B cell (primary cell): ENCODE results near the gene SCYGR1. TPM values are rescaled to one million over a fixed set of nuclear protein-coding genes. Genes with fewer than 3 reads are reported as not detected.

ENCODE experiments used
- ATAC-seq: fragments of 200-7000 bp; cut with Tn5 transposase; one replicate; pipeline ENCODE4 v1.10.0; 2021; ENCODE audit warnings: low read depth, mild to moderate bottlenecking, moderate number of reproducible peaks, moderate library complexity
- CTCF ChIA-PET: fragments of 350-600 bp; sonication (Branson Sonifier 250); formaldehyde crosslinking; loops from one replicate; lab custom pipeline; 2021; ENCODE audit warnings: antibody characterized with exemption, inconsistent platforms; lab: Charles Lee
- POLR2A ChIA-PET: fragments of 350-600 bp; sonication (Branson Sonifier 250); formaldehyde crosslinking; loops from one replicate; lab custom pipeline; 2021; ENCODE audit warnings: antibody characterized with exemption; lab: Charles Lee
- DNase-seq: peaks from one replicate; pipeline ENCODE4 v3.0.0; 2013
- H2AFZ ChIP-seq: 2 replicates; pipeline ENCODE4 v1.6.1; 2012; ENCODE audit warnings: mild to moderate bottlenecking, low read depth, low read length; ENCODE audit not compliant: insufficient read depth, poor library complexity, severe bottlenecking
- H3K27ac ChIP-seq, 2 donors: 1 replicate in 1 of 2; 2 replicates in 1 of 2; pipeline ENCODE4 v1.5.1; 2012 to 2013; ENCODE audit warnings: low read length in 2 of 2, mild to moderate bottlenecking in 2 of 2, moderate library complexity in 1 of 2
- H3K27me3 ChIP-seq, 4 experiments: fragments of 200-600 bp in 1 of 4; sonication (generic) in 1 of 4; replicated peaks in 1 of 4; 1 replicate in 2 of 4; 2 replicates in 2 of 4; pipeline versions ENCODE4 v1.6.1 to v1.7.0; 2013 to 2016; ENCODE audit warnings: low read length in 3 of 4, mild to moderate bottlenecking in 2 of 4, mixed read lengths in 1 of 4, moderate library complexity in 1 of 4; ENCODE audit not compliant: insufficient read depth in 4 of 4, control insufficient read depth in 3 of 4; ENCODE audit errors: control extremely low read depth in 1 of 4
- H3K36me3 ChIP-seq, 2 experiments: replicated peaks in 1 of 2; 1 replicate in 1 of 2; 2 replicates in 1 of 2; pipeline versions ENCODE4 v1.6.1 to v1.7.1; 2013; ENCODE audit warnings: low read length in 1 of 2; ENCODE audit not compliant: insufficient read depth in 2 of 2, control insufficient read depth in 1 of 2; ENCODE audit errors: control extremely low read depth in 1 of 2, extremely low read depth in 1 of 2
- H3K4me1 ChIP-seq, 2 donors: fragments of 200-600 bp in 1 of 2; sonication (generic) in 1 of 2; 1 replicate in 1 of 2; 2 replicates in 1 of 2; pipeline versions ENCODE4 v1.5.1 to v1.6.1; 2013 to 2017; ENCODE audit warnings: low read length in 2 of 2; ENCODE audit not compliant: control insufficient read depth in 2 of 2, insufficient read depth in 2 of 2
- H3K4me2 ChIP-seq: replicated peaks from 2 replicates; pipeline ENCODE3; 2012; ENCODE audit warnings: mild to moderate bottlenecking, low read depth, low read length; ENCODE audit not compliant: poor library complexity, severe bottlenecking
- H3K4me3 ChIP-seq, 5 experiments: fragments of 200-600 bp in 1 of 5; sonication (generic) in 1 of 5; 1 replicate in 3 of 5; 2 replicates in 2 of 5; pipeline versions ENCODE4 v1.5.1 to v1.7.0; 2011 to 2016; ENCODE audit warnings: low read length in 4 of 5, mild to moderate bottlenecking in 4 of 5, low read depth in 2 of 5, control low read depth in 1 of 5, moderate library complexity in 1 of 5; ENCODE audit not compliant: insufficient read depth in 1 of 5; ENCODE audit errors: control extremely low read depth in 1 of 5, extremely low read depth in 1 of 5
- H3K79me2 ChIP-seq: fragments of 200-600 bp; sonication (generic); one replicate; pipeline ENCODE4 v1.6.0; 2016; ENCODE audit warnings: low read length; ENCODE audit not compliant: control insufficient read depth, insufficient read depth
- H3K9ac ChIP-seq: fragments of 200-600 bp; sonication (generic); 2 replicates; pipeline ENCODE4 v1.6.1; 2017; ENCODE audit warnings: mild to moderate bottlenecking, low read length, moderate library complexity
- H3K9me3 ChIP-seq, 3 donors: one replicate each; pipeline versions ENCODE4 v1.6.1 to v1.7.1; 2013; ENCODE audit warnings: low read length in 2 of 3; ENCODE audit not compliant: control insufficient read depth in 2 of 3, insufficient read depth in 1 of 3; ENCODE audit errors: control extremely low read depth in 1 of 3
- H4K20me1 ChIP-seq: 2 replicates; pipeline ENCODE4 v1.6.0; 2012; ENCODE audit warnings: mild to moderate bottlenecking, low read length; ENCODE audit not compliant: insufficient read depth, control insufficient read depth, poor library complexity, severe bottlenecking
- H3K27ac Mint-ChIP-seq: one replicate; pipeline ENCODE4 v1.8.0; 2021; ENCODE audit warnings: mixed read lengths
- H3K27me3 Mint-ChIP-seq: one replicate; pipeline ENCODE4 v1.8.0; 2021; ENCODE audit warnings: mixed read lengths
- H3K4me1 Mint-ChIP-seq: one replicate; pipeline ENCODE4 v1.8.0; 2021; ENCODE audit warnings: mixed read lengths
- H3K4me3 Mint-ChIP-seq: one replicate; pipeline ENCODE4 v1.8.0; 2021; ENCODE audit warnings: mixed read lengths
- H3K9me3 Mint-ChIP-seq: one replicate; pipeline ENCODE4 v1.8.0; 2022; ENCODE audit warnings: mixed read lengths; ENCODE audit not compliant: insufficient read depth
- EZH2 ChIP-seq: IDR thresholded peaks from 2 replicates; pipeline ENCODE4 v1.6.1; 2012; ENCODE audit warnings: borderline replicate concordance, low read depth, mild to moderate bottlenecking, moderate library complexity, low read length; ENCODE audit not compliant: insufficient read depth, poor library complexity, severe bottlenecking
- WGBS: methylation state at CpG from one replicate; pipeline ENCODE4 v1.1.5; 2013; ENCODE audit warnings: missing lambda C conversion rate; ENCODE audit not compliant: insufficient coverage; 5-methylcytosine and 5-hydroxymethylcytosine counted together
- intact Hi-C: fragments of 100-400 bp; cut with micrococcal nuclease; formaldehyde crosslinking; loops from one replicate; pipeline ENCODE4 v1.10.0; 2022
- polyA plus RNA-seq: library from polyadenylated mRNA; depleted of rRNA; stranded (reverse); fragments of >200 nt; gene quantifications from 2 replicates; pipeline ENCODE4 v1.2.3, GENCODE V29; 2012
- total RNA-seq, 2 donors: library from RNA; stranded (reverse); fragments of 120-200 nt in 1 of 2; gene quantifications; 1 replicate in 1 of 2; 2 replicates in 1 of 2; pipeline versions ENCODE4 v1.2.3 to v1.2.4, GENCODE V29; 2013 to 2022
- TF ChIP-seq, protein P1 (sequence below): fragments of 200-600 bp; IDR thresholded peaks from one replicate; pipeline ENCODE4 v1.8.0; 2022; ENCODE audit warnings: antibody characterized with exemption, mild to moderate bottlenecking

SCYGR1 gene
- total and polyA plus RNA-seq, 2 donors (not counting 1 experiment from before 2014, with no cell fraction given), result not detected

DNA sequence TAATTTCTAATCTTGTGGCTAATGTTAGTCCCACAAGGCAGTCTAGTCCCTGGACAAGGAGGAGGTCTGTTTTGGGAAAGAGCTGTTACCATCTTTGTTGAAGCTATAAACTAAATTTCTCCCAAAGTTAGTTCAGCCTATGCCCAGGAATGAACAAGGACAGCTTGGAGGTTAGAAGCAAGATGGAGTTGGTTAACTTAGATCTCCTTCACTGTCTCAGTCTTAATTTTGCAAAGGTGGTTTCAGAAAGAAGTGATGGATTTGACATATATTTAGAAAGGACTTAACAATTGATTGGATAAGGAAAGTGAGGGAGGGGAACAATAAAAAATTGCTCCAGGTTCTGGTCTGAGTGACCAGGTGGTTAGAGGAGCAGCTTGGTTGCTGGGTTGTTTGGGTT, 14.6 kb upstream of the SCYGR1 start:
- Histone ChIP-seq H3K4me3 (no peak overlapping the region), H2AFZ (no peak overlapping the region), H3K4me2 (no peak overlapping the region), H3K27me3 (no peaks in the 10 kb centered on the region), H3K9ac (no peak overlapping the region), H3K27ac (no peak overlapping the region), H3K36me3 (no peaks in the 10 kb centered on the region), H3K4me1 (peaks cover 17 to 27% of the 10 kb centered on the region in 2 donors), H3K9me3 (no peaks in the 10 kb centered on the region), H3K79me2 (no peaks in the 10 kb centered on the region), H4K20me1 (no peaks in the 10 kb centered on the region)
- Mint-ChIP-seq H3K27me3 (no peaks in the 10 kb centered on the region), H3K27ac (no peak overlapping the region), H3K9me3 (no peaks in the 10 kb centered on the region), H3K4me3 (no peak overlapping the region), H3K4me1 (peaks cover 37% of the 10 kb centered on the region)
- intact Hi-C loops, result no loop called here
- no peak for TF ChIP-seq EZH2
- TF ChIP-seq, protein P1, sequence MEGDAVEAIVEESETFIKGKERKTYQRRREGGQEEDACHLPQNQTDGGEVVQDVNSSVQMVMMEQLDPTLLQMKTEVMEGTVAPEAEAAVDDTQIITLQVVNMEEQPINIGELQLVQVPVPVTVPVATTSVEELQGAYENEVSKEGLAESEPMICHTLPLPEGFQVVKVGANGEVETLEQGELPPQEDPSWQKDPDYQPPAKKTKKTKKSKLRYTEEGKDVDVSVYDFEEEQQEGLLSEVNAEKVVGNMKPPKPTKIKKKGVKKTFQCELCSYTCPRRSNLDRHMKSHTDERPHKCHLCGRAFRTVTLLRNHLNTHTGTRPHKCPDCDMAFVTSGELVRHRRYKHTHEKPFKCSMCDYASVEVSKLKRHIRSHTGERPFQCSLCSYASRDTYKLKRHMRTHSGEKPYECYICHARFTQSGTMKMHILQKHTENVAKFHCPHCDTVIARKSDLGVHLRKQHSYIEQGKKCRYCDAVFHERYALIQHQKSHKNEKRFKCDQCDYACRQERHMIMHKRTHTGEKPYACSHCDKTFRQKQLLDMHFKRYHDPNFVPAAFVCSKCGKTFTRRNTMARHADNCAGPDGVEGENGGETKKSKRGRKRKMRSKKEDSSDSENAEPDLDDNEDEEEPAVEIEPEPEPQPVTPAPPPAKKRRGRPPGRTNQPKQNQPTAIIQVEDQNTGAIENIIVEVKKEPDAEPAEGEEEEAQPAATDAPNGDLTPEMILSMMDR, result no peak
- ChIA-PET POLR2A (no interaction called here), CTCF (no interaction called here)
- ATAC-seq (no peak), DNase-seq (no peak)

DNA sequence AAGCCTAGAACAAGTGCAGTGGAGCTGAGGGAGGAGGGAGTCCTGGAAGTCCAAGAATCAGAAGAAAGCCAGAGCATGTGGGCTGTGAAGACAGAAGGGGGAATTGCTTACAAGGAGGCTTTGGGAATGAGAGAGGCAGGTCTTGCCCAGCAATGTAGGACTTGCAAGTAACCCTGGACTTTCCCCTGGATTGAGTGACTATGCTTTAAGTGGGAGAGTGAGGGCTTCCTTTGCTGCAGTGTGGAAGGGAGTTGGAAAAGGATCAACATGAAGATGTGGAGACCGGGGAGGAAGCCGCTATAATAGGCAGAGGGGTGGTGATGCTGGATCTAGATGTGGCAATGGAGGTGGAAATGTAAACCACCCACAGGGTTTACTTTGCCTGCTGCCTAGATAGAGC, 13.8 kb upstream of the SCYGR1 start:
- ATAC-seq (no peak), DNase-seq (no peak)
- Histone ChIP-seq H3K36me3 (no peaks in the 10 kb centered on the region), H3K4me2 (no peak overlapping the region), H3K4me1 (peaks cover 17 to 27% of the 10 kb centered on the region in 2 donors), H3K4me3 (no peak overlapping the region), H3K9ac (no peak overlapping the region), H2AFZ (no peak overlapping the region), H3K27me3 (no peaks in the 10 kb centered on the region), H3K27ac (no peak overlapping the region), H3K9me3 (no peaks in the 10 kb centered on the region), H3K79me2 (no peaks in the 10 kb centered on the region), H4K20me1 (no peaks in the 10 kb centered on the region)
- WGBS, result 100% methylated on average over 2 of the region's 2 CpGs
- H3K27ac Mint-ChIP-seq, result no peak overlapping the region
- H3K4me3 Mint-ChIP-seq, result no peak overlapping the region
- intact Hi-C loops, result no loop called here
- peaks cover 36% of the 10 kb centered on the region for H3K4me1 Mint-ChIP-seq
- H3K27me3 Mint-ChIP-seq, result no peaks in the 10 kb centered on the region
- ChIA-PET CTCF (interaction anchor here (0.5 kb wide), 1 partner anchor 27 kb away, joined by 3 read pairs; no protein-coding TSS in a partner anchor), POLR2A (no interaction called here)
- TF ChIP-seq EZH2, result no peak
- TF ChIP-seq, protein P1, result no peak
- no peaks in the 10 kb centered on the region for H3K9me3 Mint-ChIP-seq
